Endodermal cell (in vitro differentiated cells): ENCODE data around the gene PIMREG. TPM values are rescaled to one million over a fixed set of nuclear protein-coding genes. Genes with fewer than 3 reads are reported as not detected.

Source experiments
- DNase-seq: peaks from one replicate; pipeline ENCODE4 v3.0.0-alpha.2; 2017
- H3K27ac ChIP-seq: 2 replicates; pipeline ENCODE4 v1.5.1; 2013; ENCODE audit warnings: mild to moderate bottlenecking, low read depth, low read length, moderate library complexity
- H3K27me3 ChIP-seq: 2 replicates; pipeline ENCODE4 v1.6.1; 2013; ENCODE audit warnings: mild to moderate bottlenecking, low read length, moderate library complexity; ENCODE audit not compliant: insufficient read depth, control insufficient read depth, poor library complexity, severe bottlenecking
- H3K36me3 ChIP-seq: 2 replicates; pipeline ENCODE4 v1.7.0; 2013; ENCODE audit warnings: mild to moderate bottlenecking, low read length, moderate library complexity; ENCODE audit not compliant: control insufficient read depth, insufficient read depth
- H3K4me1 ChIP-seq: one replicate; pipeline ENCODE4 v1.7.0; 2013; ENCODE audit warnings: low read length; ENCODE audit not compliant: control insufficient read depth, insufficient read depth
- H3K4me3 ChIP-seq: 2 replicates; pipeline ENCODE4 v1.5.1; 2013; ENCODE audit warnings: mild to moderate bottlenecking, low read length, moderate library complexity
- H3K9ac ChIP-seq: 2 replicates; pipeline ENCODE4 v1.6.1; 2013; ENCODE audit warnings: mild to moderate bottlenecking, low read length, moderate library complexity; ENCODE audit not compliant: poor library complexity, severe bottlenecking; ENCODE audit errors: extremely low read depth
- H3K9me3 ChIP-seq: 2 replicates; pipeline ENCODE4 v1.6.1; 2013; ENCODE audit warnings: mild to moderate bottlenecking, low read length, moderate library complexity; ENCODE audit not compliant: control insufficient read depth
- H3K27ac Mint-ChIP-seq: 2 replicates; pipeline ENCODE4 v1.8.0; 2020; ENCODE audit warnings: mixed read lengths
- H3K27me3 Mint-ChIP-seq: 2 replicates; pipeline ENCODE4 v1.8.0; 2021; ENCODE audit warnings: mild to moderate bottlenecking, mixed read lengths; ENCODE audit not compliant: insufficient read depth
- H3K36me3 Mint-ChIP-seq: 2 replicates; pipeline ENCODE4 v1.8.0; 2020; ENCODE audit warnings: low read depth, mixed read lengths
- H3K4me1 Mint-ChIP-seq: 2 replicates; pipeline ENCODE4 v1.8.0; 2020; ENCODE audit warnings: mixed read lengths
- H3K4me3 Mint-ChIP-seq: 2 replicates; pipeline ENCODE4 v1.8.0; 2020; ENCODE audit warnings: mild to moderate bottlenecking, moderate library complexity, mixed read lengths
- H3K9me3 Mint-ChIP-seq: 2 replicates; pipeline ENCODE4 v1.8.0; 2020; ENCODE audit warnings: mild to moderate bottlenecking, mixed read lengths
- WGBS, 2 experiments: methylation state at CpG; one replicate each; pipeline versions ENCODE4 v1.1.5 to v1.1.7; 2013; ENCODE audit warnings: missing lambda C conversion rate in 2 of 2, mixed read lengths in 1 of 2; ENCODE audit not compliant: insufficient coverage in 1 of 2, insufficient read length in 1 of 2; 5-methylcytosine and 5-hydroxymethylcytosine counted together
- total RNA-seq, 2 donors: library from RNA; stranded (reverse); fragmentation: NEBNext Ultra II Directional in 1 of 2; extraction: Animal tissue kit (Norgen Biotek cat#: 25700) in 1 of 2; gene quantifications; 2 replicates in 1 of 2; 3 replicates in 1 of 2; pipeline ENCODE4 v1.2.1, GENCODE V29; 2021
- TF ChIP-seq, protein P1 (sequence below): fragments of 200-600 bp; sonication (generic); conservative IDR thresholded peaks from 2 replicates; pipeline ENCODE4 v1.5.0; 2021; ENCODE audit warnings: antibody characterized with exemption, mild to moderate bottlenecking

Gene PIMREG
- total RNA-seq, 2 donors from 2014 or later, result 33.4 to 68.7 TPM

- H3K27ac Mint-ChIP-seq, result no peak overlapping the region
- H3K9ac ChIP-seq, result no peak overlapping the region
- no peak overlapping the region for H3K27ac ChIP-seq
- TF ChIP-seq, protein P1, sequence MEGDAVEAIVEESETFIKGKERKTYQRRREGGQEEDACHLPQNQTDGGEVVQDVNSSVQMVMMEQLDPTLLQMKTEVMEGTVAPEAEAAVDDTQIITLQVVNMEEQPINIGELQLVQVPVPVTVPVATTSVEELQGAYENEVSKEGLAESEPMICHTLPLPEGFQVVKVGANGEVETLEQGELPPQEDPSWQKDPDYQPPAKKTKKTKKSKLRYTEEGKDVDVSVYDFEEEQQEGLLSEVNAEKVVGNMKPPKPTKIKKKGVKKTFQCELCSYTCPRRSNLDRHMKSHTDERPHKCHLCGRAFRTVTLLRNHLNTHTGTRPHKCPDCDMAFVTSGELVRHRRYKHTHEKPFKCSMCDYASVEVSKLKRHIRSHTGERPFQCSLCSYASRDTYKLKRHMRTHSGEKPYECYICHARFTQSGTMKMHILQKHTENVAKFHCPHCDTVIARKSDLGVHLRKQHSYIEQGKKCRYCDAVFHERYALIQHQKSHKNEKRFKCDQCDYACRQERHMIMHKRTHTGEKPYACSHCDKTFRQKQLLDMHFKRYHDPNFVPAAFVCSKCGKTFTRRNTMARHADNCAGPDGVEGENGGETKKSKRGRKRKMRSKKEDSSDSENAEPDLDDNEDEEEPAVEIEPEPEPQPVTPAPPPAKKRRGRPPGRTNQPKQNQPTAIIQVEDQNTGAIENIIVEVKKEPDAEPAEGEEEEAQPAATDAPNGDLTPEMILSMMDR, result no peak
- H3K36me3 ChIP-seq, result no peaks in the 10 kb centered on the region
- no peak overlapping the region for H3K4me3 ChIP-seq
- no peaks in the 10 kb centered on the region for H3K9me3 Mint-ChIP-seq
- WGBS, 2 experiments, result 95 to 96% methylated on average over 6 to 10 of the region's 10 CpGs
- H3K27me3 ChIP-seq, result no peaks in the 10 kb centered on the region
- no peak for DNase-seq
- H3K4me1 Mint-ChIP-seq, result peaks cover 30% of the 10 kb centered on the region
- H3K4me1 ChIP-seq, result peaks cover 9% of the 10 kb centered on the region
- H3K4me3 Mint-ChIP-seq, result no peak overlapping the region
- H3K27me3 Mint-ChIP-seq, result no peaks in the 10 kb centered on the region
- H3K9me3 ChIP-seq, result no peaks in the 10 kb centered on the region
- no peaks in the 10 kb centered on the region for H3K36me3 Mint-ChIP-seq
These were observed 32.5 kb downstream of the PIMREG start for GRCh38 chr17:6476810-6477179.

DNA sequence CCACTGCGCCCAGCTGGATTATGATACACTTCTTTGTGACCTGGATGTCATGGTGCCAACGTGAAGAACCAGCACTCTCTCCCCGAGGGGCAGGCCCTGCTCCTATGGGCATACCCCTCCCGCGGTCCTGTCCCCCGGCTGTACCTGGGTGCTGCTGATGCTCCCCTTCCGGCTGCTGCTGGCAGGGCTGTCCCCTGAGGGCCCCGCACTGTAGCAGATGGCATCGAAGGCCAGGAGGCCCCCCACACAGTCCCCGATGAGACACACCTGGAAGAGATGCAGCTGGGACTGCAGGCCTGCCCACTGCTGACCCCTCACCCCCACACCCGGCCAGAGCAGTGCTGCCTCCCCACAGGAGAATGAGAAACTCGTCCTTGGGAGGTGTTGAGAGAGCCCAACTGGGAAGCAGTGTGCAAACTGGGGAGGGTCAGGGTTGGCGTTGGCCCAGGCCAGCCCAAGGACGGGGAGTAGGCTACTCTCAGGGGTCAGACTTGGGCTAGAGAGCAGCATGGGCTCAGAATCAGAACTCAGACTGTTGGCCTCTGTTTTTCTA is 33.7 kb downstream of the PIMREG start:
- Mint-ChIP-seq H3K27ac (no peak overlapping the region), H3K27me3 (no peaks in the 10 kb centered on the region), H3K9me3 (no peaks in the 10 kb centered on the region), H3K4me1 (peaks cover 30% of the 10 kb centered on the region), H3K36me3 (no peaks in the 10 kb centered on the region), H3K4me3 (no peak overlapping the region)
- Histone ChIP-seq H3K9me3 (no peaks in the 10 kb centered on the region), H3K9ac (no peak overlapping the region), H3K27ac (no peak overlapping the region), H3K36me3 (no peaks in the 10 kb centered on the region), H3K4me3 (no peak overlapping the region), H3K27me3 (no peaks in the 10 kb centered on the region), H3K4me1 (peaks cover 9% of the 10 kb centered on the region)
- TF ChIP-seq, protein P1, result no peak
- 91 to 96% methylated on average over 9 to 14 of the region's 14 CpGs for WGBS, 2 experiments
- DNase-seq, result no peak

- H3K27me3 Mint-ChIP-seq, result no peaks in the 10 kb centered on the region
- H3K4me1 Mint-ChIP-seq, result peaks cover 28% of the 10 kb centered on the region
- no peak overlapping the region for H3K27ac Mint-ChIP-seq
- DNase-seq, result no peak
- WGBS, 2 experiments, result 93 to 95% methylated on average over 8 to 11 of the region's 11 CpGs
- H3K4me3 Mint-ChIP-seq, result no peak overlapping the region
- Histone ChIP-seq H3K9ac (no peak overlapping the region), H3K9me3 (no peaks in the 10 kb centered on the region), H3K4me3 (no peak overlapping the region), H3K36me3 (no peaks in the 10 kb centered on the region), H3K27me3 (no peaks in the 10 kb centered on the region), H3K4me1 (peaks cover 9% of the 10 kb centered on the region), H3K27ac (no peak overlapping the region)
- no peaks in the 10 kb centered on the region for H3K9me3 Mint-ChIP-seq
- no peaks in the 10 kb centered on the region for H3K36me3 Mint-ChIP-seq
- TF ChIP-seq, protein P1, result no peak
These were observed 34.2 kb downstream of the PIMREG start for GRCh38 chr17:6478486-6478885.
